Spleen (tissue), 11 donors: Measurements from ENCODE around the gene MOB2. TPM values are rescaled to one million over a fixed set of nuclear protein-coding genes. Genes with fewer than 3 reads are reported as not detected.
"Not testable (repeated sequence)": the region's sequence is repeated elsewhere in the genome, so short reads cannot be mapped to it uniquely, and the experiment has no call there.

Experiments used
- DNase-seq: peaks from one replicate; pipeline ENCODE4 v3.0.0-alpha.2; 2020
- H3K27ac ChIP-seq, 8 donors: fragments of 200-600 bp; sonication (generic) in 7 of 8; 1 replicate in 4 of 8; 2 replicates in 4 of 8; pipeline versions ENCODE4 v1.5.0 to v1.8.0; 2016 to 2021; ENCODE audit warnings: inconsistent platforms in 4 of 8, mild to moderate bottlenecking in 4 of 8, moderate library complexity in 1 of 8
- H3K27me3 ChIP-seq, 7 donors: fragments of 200-600 bp; sonication (generic) in 6 of 7; replicated peaks in 1 of 7; 1 replicate in 4 of 7; 2 replicates in 3 of 7; pipeline versions ENCODE4 v1.5.0 to v1.8.0; 2016 to 2021; ENCODE audit warnings: inconsistent platforms in 3 of 7, mild to moderate bottlenecking in 1 of 7
- H3K36me3 ChIP-seq, 6 donors: fragments of 200-600 bp; sonication (generic) in 5 of 6; 1 replicate in 4 of 6; 2 replicates in 2 of 6; pipeline versions ENCODE4 v1.5.0 to v1.8.0; 2016 to 2021; ENCODE audit warnings: inconsistent platforms in 2 of 6
- H3K4me1 ChIP-seq, 6 donors: fragments of 200-600 bp; sonication (generic) in 5 of 6; 1 replicate in 3 of 6; 2 replicates in 3 of 6; pipeline versions ENCODE4 v1.5.0 to v1.8.0; 2016 to 2021; ENCODE audit warnings: inconsistent platforms in 3 of 6
- H3K4me3 ChIP-seq, 8 donors: fragments of 200-600 bp; sonication (generic) in 7 of 8; 1 replicate in 4 of 8; 2 replicates in 4 of 8; pipeline versions ENCODE4 v1.5.0 to v1.8.0; 2016 to 2021; ENCODE audit warnings: inconsistent platforms in 4 of 8, mild to moderate bottlenecking in 4 of 8, moderate library complexity in 2 of 8
- H3K9me3 ChIP-seq, 8 donors: fragments of 200-600 bp; sonication (generic) in 7 of 8; 1 replicate in 4 of 8; 2 replicates in 4 of 8; pipeline versions ENCODE4 v1.5.0 to v1.8.0; 2016 to 2021; ENCODE audit warnings: inconsistent platforms in 4 of 8
- CTCF ChIP-seq, 11 experiments: fragments of 200-600 bp in 7 of 11; fragments of 450-650 bp in 4 of 11; sonication (generic) in 4 of 11; IDR thresholded peaks in 8 of 11; conservative IDR thresholded peaks in 3 of 11; 1 replicate in 7 of 11; 2 replicates in 4 of 11; pipeline versions ENCODE4 v1.4.0 to v1.8.0; 2016 to 2021; ENCODE audit warnings: antibody characterized with exemption in 11 of 11, inconsistent platforms in 4 of 11, mild to moderate bottlenecking in 1 of 11
- POLR2A ChIP-seq, 3 donors: fragments of 450-650 bp; IDR thresholded peaks; one replicate each; pipeline ENCODE4 v1.5.1; 2017; ENCODE audit warnings: antibody characterized with exemption in 3 of 3, mild to moderate bottlenecking in 1 of 3
- POLR2AphosphoS5 ChIP-seq, 3 donors: sonication (generic); formaldehyde crosslinking; IDR thresholded peaks; one replicate each; pipeline ENCODE4 v1.5.1; 2017; ENCODE audit warnings: antibody characterized with exemption in 3 of 3
- WGBS, 5 donors: extraction: QIAGEN DNeasy Blood & Tissue Kit in 3 of 5; methylation state at CpG; one replicate each; pipeline versions ENCODE4 v1.1.5 to v1.1.7; 2013 to 2018; 5-methylcytosine and 5-hydroxymethylcytosine counted together
- intact Hi-C: fragments of 100-400 bp; cut with DNase I; formaldehyde crosslinking; loops from one replicate; pipeline ENCODE4 v1.15.0; 2023; ENCODE audit warnings: low total_unique reads
- polyA plus RNA-seq, 3 donors: library from polyadenylated mRNA; stranded (reverse); fragments of 200-250 nt; gene quantifications; one replicate each; pipeline ENCODE4 v1.2.1, GENCODE V29; 2013
- total RNA-seq, 7 donors: library from RNA; depleted of rRNA in 3 of 7; stranded (reverse); fragments of >200 nt in 3 of 7; fragmentation: NEBNext Ultra II Directional in 4 of 7; extraction: Animal tissue kit (Norgen Biotek cat#: 25700) in 4 of 7; gene quantifications; one replicate each; pipeline versions ENCODE4 v1.1.0 to v1.2.1, GENCODE V29; 2016 to 2021
- donor health status: healthy with polysubstance abuse.
- donor health status: DM: no; HTN: no; CAD: no; lungs with moderate emphysema.
- donor health status: DM: no; HTN: no; CAD: no.
- donor health status: Bipolar disorder and iron deficiency.
- donor health status: healthy.
- donor health status: DM: no; HTN: no; CAD: no.
- donor health status: DM: yes; HTN: yes; CAD: no.

The MOB2 gene
- total and polyA plus RNA-seq, 10 donors: 28.1 to 51.5 (median 41.5) TPM

- Histone ChIP-seq H3K4me1 (peaks cover 0 to 33% (median 8%) of the 10 kb centered on the region in 6 donors), H3K36me3 (no peaks in the 10 kb centered on the region), H3K9me3 (no peaks in the 10 kb centered on the region), H3K27ac (no peak overlapping the region), H3K27me3 (peaks cover 0 to 80% (median 5%) of the 10 kb centered on the region in 7 donors), H3K4me3 (no peak overlapping the region)
- 75 to 85% (median 76%) methylated on average over 12 to 19 of the region's 19 CpGs for WGBS, 5 donors
- intact Hi-C loops: no loop called here
- no peak for DNase-seq
- TF ChIP-seq CTCF (IDR thresholded peaks at IDR 0.05 in 8 of 11, conservative IDR thresholded peaks at IDR 0.05 in 3 of 11): no peak
- no peak for TF ChIP-seq POLR2A (IDR thresholded peaks at IDR 0.05)
- no peak for TF ChIP-seq POLR2AphosphoS5 (IDR thresholded peaks at IDR 0.05)
These were observed 48.2 kb downstream of the MOB2 start for GRCh38 chr11:1438261-1438966.

- H3K36me3 ChIP-seq: no peaks in the 10 kb centered on the region
- no peak overlapping the region for H3K27ac ChIP-seq
- TF ChIP-seq POLR2A (IDR thresholded peaks at IDR 0.05): no peak
- TF ChIP-seq CTCF (IDR thresholded peaks at IDR 0.05 in 8 of 11, conservative IDR thresholded peaks at IDR 0.05 in 3 of 11): no peak
- peak; percentile 13 to 75 (median 54) for TF ChIP-seq POLR2AphosphoS5 (IDR thresholded peaks at IDR 0.05)
- intact Hi-C loops: no loop called here
- H3K4me1 ChIP-seq: peaks cover 0 to 33% (median 8%) of the 10 kb centered on the region in 6 donors
- no peaks in the 10 kb centered on the region for H3K9me3 ChIP-seq
- H3K4me3 ChIP-seq: no peak overlapping the region
- WGBS, 5 donors: 40 to 60% (median 47%) methylated on average over 1 to 6 of the region's 6 CpGs; no CpG with 5 or more reads in 1 of the 5 donors
- DNase-seq: peak; percentile 86
- H3K27me3 ChIP-seq: peaks cover 0 to 74% (median 5%) of the 10 kb centered on the region in 7 donors
These were observed 49.1 kb downstream of the MOB2 start for GRCh38 chr11:1437500-1437899.

DNA sequence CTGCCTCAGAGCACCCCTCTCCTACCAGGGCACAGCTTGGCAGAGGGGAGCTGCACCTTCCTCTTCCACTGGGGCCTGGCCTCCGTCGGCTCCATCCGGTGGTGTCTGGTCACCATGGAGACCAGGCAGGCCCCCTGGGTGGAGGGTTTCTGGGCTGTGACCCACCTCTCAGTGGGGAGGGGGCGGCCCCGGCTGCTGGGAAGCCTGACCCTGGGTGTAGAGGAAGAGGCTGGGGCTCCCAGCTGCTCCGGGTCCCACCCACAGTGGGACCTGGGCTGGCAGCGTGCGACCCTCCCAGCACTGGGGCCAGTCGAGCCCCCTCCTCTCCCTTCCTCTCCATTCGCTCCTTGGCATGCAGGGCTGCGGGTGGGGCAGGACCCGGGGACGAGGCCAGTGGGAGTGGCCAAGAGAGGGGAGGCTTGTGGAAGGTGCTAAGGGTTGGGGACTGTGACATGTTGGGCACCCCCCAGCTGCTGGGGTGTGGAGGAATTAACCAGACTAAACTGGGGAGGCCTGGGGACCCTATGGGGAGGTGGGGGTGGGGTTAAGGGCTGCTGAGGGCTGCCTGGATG lies 50.0 kb downstream of the MOB2 start:
- no peaks in the 10 kb centered on the region for H3K9me3 ChIP-seq
- TF ChIP-seq CTCF (IDR thresholded peaks at IDR 0.05 in 8 of 11, conservative IDR thresholded peaks at IDR 0.05 in 3 of 11): no peak
- TF ChIP-seq POLR2A (IDR thresholded peaks at IDR 0.05): no peak
- TF ChIP-seq POLR2AphosphoS5 (IDR thresholded peaks at IDR 0.05): no peak
- peaks cover 0 to 67% (median 5%) of the 10 kb centered on the region in 7 donors for H3K27me3 ChIP-seq
- 3 to 30% (median 4%) methylated on average over 8 to 13 of the region's 13 CpGs for WGBS, 5 donors
- no peaks in the 10 kb centered on the region for H3K36me3 ChIP-seq
- DNase-seq: no peak
- H3K27ac ChIP-seq: no peak overlapping the region
- peaks cover 0 to 33% (median 8%) of the 10 kb centered on the region in 6 donors for H3K4me1 ChIP-seq
- no peak overlapping the region for H3K4me3 ChIP-seq
- intact Hi-C loops: no loop called here

- WGBS, 5 donors: 6 to 55% (median 12%) methylated on average over 8 to 29 of the region's 29 CpGs
- no peak for DNase-seq
- peaks cover 0 to 33% (median 8%) of the 10 kb centered on the region in 6 donors for H3K4me1 ChIP-seq
- H3K27me3 ChIP-seq: peaks cover 0 to 67% (median 5%) of the 10 kb centered on the region in 7 donors
- no peak overlapping the region for H3K4me3 ChIP-seq
- no peaks in the 10 kb centered on the region for H3K36me3 ChIP-seq
- TF ChIP-seq CTCF (IDR thresholded peaks at IDR 0.05 in 8 of 11, conservative IDR thresholded peaks at IDR 0.05 in 3 of 11) (no peak), POLR2AphosphoS5 (IDR thresholded peaks at IDR 0.05) (no peak), POLR2A (IDR thresholded peaks at IDR 0.05) (no peak)
- intact Hi-C loops: no loop called here
- no peaks in the 10 kb centered on the region for H3K9me3 ChIP-seq
- H3K27ac ChIP-seq: no peak overlapping the region
These were observed 50.6 kb downstream of the MOB2 start for GRCh38 chr11:1435820-1436467.

DNA sequence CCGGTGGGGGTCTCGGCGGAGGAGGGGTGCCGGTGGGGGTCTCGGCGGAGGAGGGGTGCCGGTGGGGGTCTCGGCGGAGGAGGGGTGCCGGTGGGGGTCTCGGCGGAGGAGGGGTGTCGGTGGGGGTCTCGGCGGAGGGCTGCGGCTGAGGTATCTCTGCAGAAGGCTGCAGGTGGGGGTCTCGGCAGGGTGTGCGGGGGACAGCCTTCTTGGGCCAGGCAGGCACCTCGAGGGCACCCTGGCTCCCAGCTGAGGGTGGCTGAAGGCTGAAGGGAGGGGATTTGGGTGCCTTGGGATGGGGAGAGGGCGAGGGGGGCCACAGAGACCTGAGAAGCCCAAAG lies 51.1 kb downstream of the MOB2 start:
- H3K9me3 ChIP-seq, H3K27ac ChIP-seq, DNase-seq, H3K4me3 ChIP-seq, intact Hi-C loops, H3K36me3 ChIP-seq: not testable (repeated sequence)
- 83 to 91% (median 86%) methylated on average over 8 to 14 of the region's 20 CpGs for WGBS, 5 donors
- Histone ChIP-seq H3K4me1 (peaks cover 0 to 33% (median 8%) of the 10 kb centered on the region in 6 donors), H3K27me3 (peaks cover 0 to 64% (median 5%) of the 10 kb centered on the region in 7 donors)
